Measurements from ENCODE around the gene VCX2.
"Not testable (repeated sequence)": the region's sequence is repeated elsewhere in the genome, so short reads cannot be mapped to it uniquely, and the experiment has no call there.

VCX2 gene

GRCh38 chrX:8121391-8121790 is 49.7 kb downstream of the VCX2 start:
- not testable (repeated sequence) for DNase-seq

Data from NCI-H187 (cell line).